Sigmoid colon (tissue), 7 donors: ENCODE results near the gene ACTR3. TPM values are rescaled to one million over a fixed set of nuclear protein-coding genes. Genes with fewer than 3 reads are reported as not detected.

Experiments
- DNase-seq: peaks from one replicate; pipeline ENCODE4 v3.0.0-alpha.2; 2019
- H3K27ac ChIP-seq, 4 donors: fragments of 200-600 bp; sonication (generic); one replicate each; pipeline ENCODE4 v1.5.1; 2016 to 2019; ENCODE audit warnings: mild to moderate bottlenecking in 1 of 4
- H3K27me3 ChIP-seq, 3 donors: fragments of 200-600 bp; sonication (generic); one replicate each; pipeline ENCODE4 v1.5.1; 2019; ENCODE audit warnings: mild to moderate bottlenecking in 1 of 3
- H3K36me3 ChIP-seq, 4 donors: fragments of 200-600 bp; sonication (generic); one replicate each; pipeline ENCODE4 v1.5.1; 2016 to 2019
- H3K4me1 ChIP-seq, 4 donors: fragments of 200-600 bp; sonication (generic); one replicate each; pipeline ENCODE4 v1.5.1; 2017 to 2019
- H3K4me3 ChIP-seq, 4 donors: fragments of 200-600 bp; sonication (generic); one replicate each; pipeline ENCODE4 v1.5.1; 2017 to 2019; ENCODE audit warnings: mild to moderate bottlenecking in 2 of 4, moderate library complexity in 1 of 4
- H3K9me3 ChIP-seq, 4 donors: fragments of 200-600 bp in 3 of 4; sonication (generic) in 3 of 4; one replicate each; pipeline versions ENCODE4 v1.5.1 to v1.6.1; 2013 to 2019
- EP300 ChIP-seq, 4 donors: sonication (generic); formaldehyde crosslinking; IDR thresholded peaks; one replicate each; pipeline ENCODE4 v1.6.1; 2017; ENCODE audit warnings: antibody characterized with exemption in 4 of 4
- POLR2A ChIP-seq, 2 donors: fragments of 450-650 bp; IDR thresholded peaks; one replicate each; pipeline ENCODE4 v1.6.1; 2016; ENCODE audit warnings: antibody characterized with exemption in 2 of 2, mild to moderate bottlenecking in 2 of 2, moderate library complexity in 2 of 2
- POLR2AphosphoS5 ChIP-seq, 4 donors: sonication (generic); formaldehyde crosslinking; IDR thresholded peaks; one replicate each; pipeline ENCODE4 v1.6.1; 2017; ENCODE audit warnings: antibody characterized with exemption in 4 of 4
- WGBS, 2 donors: extraction: QIAGEN DNeasy Blood & Tissue Kit; methylation state at CpG; one replicate each; pipeline ENCODE4 v1.1.7; 2013; 5-methylcytosine and 5-hydroxymethylcytosine counted together
- intact Hi-C: fragments of 100-400 bp; cut with DNase I; formaldehyde crosslinking; loops from one replicate; pipeline ENCODE4 v1.15.1; 2023
- polyA plus RNA-seq, 3 donors: library from polyadenylated mRNA; stranded (reverse); fragments of 200-250 nt; gene quantifications; one replicate each; pipeline ENCODE4 v1.2.3, GENCODE V29; 2013
- total RNA-seq, 4 donors: library from RNA; depleted of rRNA; stranded (reverse); fragments of >200 nt; gene quantifications; one replicate each; pipeline ENCODE4 v1.1.0, GENCODE V29; 2016
- TF ChIP-seq, protein P1 (sequence below), 4 experiments: fragments of 450-650 bp in 3 of 4; fragments of 200-600 bp in 1 of 4; IDR thresholded peaks; one replicate each; pipeline ENCODE4 v1.5.1; 2016 to 2019; ENCODE audit warnings: antibody characterized with exemption in 4 of 4, mild to moderate bottlenecking in 3 of 4, moderate library complexity in 2 of 4
- donor health status: healthy with polysubstance abuse.
- donor health status: Bipolar disorder and iron deficiency.
- donor health status: healthy.

The ACTR3 gene
- total and polyA plus RNA-seq, 7 donors, result 108 to 178 (median 147) TPM

DNA sequence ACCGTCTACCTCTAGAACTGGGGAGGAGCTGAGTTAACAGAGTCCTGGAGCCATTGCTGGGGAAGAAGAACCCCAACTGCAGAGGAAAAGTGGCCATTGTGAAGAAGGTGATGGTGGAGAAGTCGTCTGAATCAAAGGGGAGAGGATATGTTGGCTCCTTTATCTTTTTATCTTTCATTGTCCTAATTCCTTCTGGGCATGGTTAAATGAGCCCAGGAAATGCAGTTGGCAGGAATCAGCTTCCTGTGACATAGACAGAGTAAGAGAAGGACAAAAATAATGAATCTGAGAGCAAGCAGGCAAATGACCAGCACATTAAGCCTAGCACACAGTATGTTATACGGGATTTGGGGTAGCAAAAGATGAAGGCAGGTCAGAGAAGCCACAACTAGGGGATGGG, 16.0 kb upstream of the ACTR3 start:
- DNase-seq, result no peak
- Histone ChIP-seq H3K27ac (no peak overlapping the region), H3K4me1 (peaks cover 0 to 7% (median 2%) of the 10 kb centered on the region in 4 donors), H3K4me3 (no peak overlapping the region), H3K9me3 (no peaks in the 10 kb centered on the region), H3K36me3 (no peaks in the 10 kb centered on the region), H3K27me3 (no peaks in the 10 kb centered on the region)
- intact Hi-C loops, result loop anchor here (2.0 kb wide), 1 partner anchor 73 kb away; no protein-coding TSS in a partner anchor
- no peak for TF ChIP-seq EP300 (IDR thresholded peaks at IDR 0.05)
- no peak for TF ChIP-seq POLR2A (IDR thresholded peaks at IDR 0.05)
- TF ChIP-seq POLR2AphosphoS5 (IDR thresholded peaks at IDR 0.05), result no peak
- TF ChIP-seq, protein P1, sequence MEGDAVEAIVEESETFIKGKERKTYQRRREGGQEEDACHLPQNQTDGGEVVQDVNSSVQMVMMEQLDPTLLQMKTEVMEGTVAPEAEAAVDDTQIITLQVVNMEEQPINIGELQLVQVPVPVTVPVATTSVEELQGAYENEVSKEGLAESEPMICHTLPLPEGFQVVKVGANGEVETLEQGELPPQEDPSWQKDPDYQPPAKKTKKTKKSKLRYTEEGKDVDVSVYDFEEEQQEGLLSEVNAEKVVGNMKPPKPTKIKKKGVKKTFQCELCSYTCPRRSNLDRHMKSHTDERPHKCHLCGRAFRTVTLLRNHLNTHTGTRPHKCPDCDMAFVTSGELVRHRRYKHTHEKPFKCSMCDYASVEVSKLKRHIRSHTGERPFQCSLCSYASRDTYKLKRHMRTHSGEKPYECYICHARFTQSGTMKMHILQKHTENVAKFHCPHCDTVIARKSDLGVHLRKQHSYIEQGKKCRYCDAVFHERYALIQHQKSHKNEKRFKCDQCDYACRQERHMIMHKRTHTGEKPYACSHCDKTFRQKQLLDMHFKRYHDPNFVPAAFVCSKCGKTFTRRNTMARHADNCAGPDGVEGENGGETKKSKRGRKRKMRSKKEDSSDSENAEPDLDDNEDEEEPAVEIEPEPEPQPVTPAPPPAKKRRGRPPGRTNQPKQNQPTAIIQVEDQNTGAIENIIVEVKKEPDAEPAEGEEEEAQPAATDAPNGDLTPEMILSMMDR (IDR thresholded peaks at IDR 0.05), result no peak
- 45 to 58% methylated on average over 3 of the region's 3 CpGs for WGBS, 2 donors

DNA sequence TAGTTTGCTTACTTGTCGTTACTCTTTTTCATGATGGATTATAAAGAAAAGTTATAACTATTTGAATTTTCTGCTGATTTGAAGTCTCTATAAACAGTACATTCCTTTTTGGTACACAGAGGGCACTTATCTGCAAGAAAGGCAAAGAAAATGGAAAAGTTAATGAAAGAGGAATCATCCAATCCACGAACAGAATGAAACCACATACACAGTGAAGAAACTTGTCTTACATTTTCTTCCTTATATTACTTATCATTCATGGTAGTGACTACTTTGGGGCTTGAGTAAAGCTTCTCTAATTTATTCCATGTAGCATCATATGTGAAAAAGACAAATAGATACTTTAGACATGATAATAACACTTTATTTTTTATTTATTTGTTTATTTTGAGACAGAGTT, 14.8 kb upstream of the ACTR3 start:
- H3K4me3 ChIP-seq, result no peak overlapping the region
- no peaks in the 10 kb centered on the region for H3K36me3 ChIP-seq
- no peaks in the 10 kb centered on the region for H3K9me3 ChIP-seq
- DNase-seq, result no peak
- peaks cover 0 to 7% (median 2%) of the 10 kb centered on the region in 4 donors for H3K4me1 ChIP-seq
- TF ChIP-seq POLR2AphosphoS5 (IDR thresholded peaks at IDR 0.05) (no peak), EP300 (IDR thresholded peaks at IDR 0.05) (no peak), POLR2A (IDR thresholded peaks at IDR 0.05) (no peak)
- TF ChIP-seq, protein P1 (IDR thresholded peaks at IDR 0.05), result no peak
- intact Hi-C loops, result no loop called here
- H3K27me3 ChIP-seq, result no peaks in the 10 kb centered on the region
- H3K27ac ChIP-seq, result no peak overlapping the region
- whole genome bisulfite sequencing, 2 donors, result 72 to 89% methylated on average over 2 of the region's 2 CpGs

DNA sequence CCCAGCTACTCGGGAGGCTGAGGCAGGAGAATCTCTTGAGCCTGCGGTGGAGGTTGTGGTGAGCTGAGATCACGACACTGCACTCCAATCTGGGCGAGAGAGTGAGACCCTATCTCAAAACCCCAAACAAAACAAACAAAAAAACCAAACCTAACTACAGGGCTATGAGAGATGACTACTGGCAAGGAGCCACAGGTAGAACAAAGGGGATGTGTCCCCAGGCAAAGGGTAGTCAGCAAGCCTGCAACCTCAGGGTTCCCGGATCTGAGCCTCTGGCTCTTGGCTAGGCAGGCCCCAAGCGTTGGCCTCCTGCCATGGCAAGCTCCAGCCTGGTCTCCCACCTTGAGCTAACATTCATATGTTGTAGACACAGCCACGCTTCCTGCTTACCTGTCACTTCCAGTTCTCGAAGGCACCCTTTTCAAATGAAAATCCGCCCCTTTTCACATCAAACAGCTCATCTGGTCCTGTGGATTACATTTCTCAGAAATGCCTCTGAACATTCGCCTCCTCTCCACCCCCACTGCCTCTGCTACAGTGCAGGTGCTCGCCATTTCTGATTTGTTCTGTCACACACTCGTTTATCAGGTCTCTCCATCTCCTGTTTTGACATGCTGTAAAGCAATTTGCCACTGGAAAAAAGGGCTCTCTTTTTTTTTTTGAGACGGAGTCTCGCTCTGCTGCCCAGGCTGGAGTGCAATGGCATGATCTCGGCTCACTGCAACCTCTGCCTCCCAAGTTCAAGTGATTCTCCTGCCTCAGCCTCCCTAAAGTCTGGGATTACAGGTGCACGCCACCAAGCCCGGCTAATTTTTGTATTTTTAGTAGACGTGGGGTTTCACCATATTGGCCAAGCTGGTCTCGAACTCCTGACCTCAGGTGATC, 13.1 kb upstream of the ACTR3 start:
- no peaks in the 10 kb centered on the region for H3K36me3 ChIP-seq
- 15 to 55% methylated on average over 19 of the region's 19 CpGs for WGBS, 2 donors
- no peak for DNase-seq
- no peak overlapping the region for H3K4me3 ChIP-seq
- no peaks in the 10 kb centered on the region for H3K27me3 ChIP-seq
- no peak overlapping the region for H3K27ac ChIP-seq
- intact Hi-C loops, result no loop called here
- TF ChIP-seq POLR2A (IDR thresholded peaks at IDR 0.05) (no peak), EP300 (IDR thresholded peaks at IDR 0.05) (no peak), POLR2AphosphoS5 (IDR thresholded peaks at IDR 0.05) (no peak)
- TF ChIP-seq, protein P1 (IDR thresholded peaks at IDR 0.05), result no peak
- no peaks in the 10 kb centered on the region for H3K9me3 ChIP-seq
- H3K4me1 ChIP-seq, result peaks cover 0 to 7% (median 2%) of the 10 kb centered on the region in 4 donors

DNA sequence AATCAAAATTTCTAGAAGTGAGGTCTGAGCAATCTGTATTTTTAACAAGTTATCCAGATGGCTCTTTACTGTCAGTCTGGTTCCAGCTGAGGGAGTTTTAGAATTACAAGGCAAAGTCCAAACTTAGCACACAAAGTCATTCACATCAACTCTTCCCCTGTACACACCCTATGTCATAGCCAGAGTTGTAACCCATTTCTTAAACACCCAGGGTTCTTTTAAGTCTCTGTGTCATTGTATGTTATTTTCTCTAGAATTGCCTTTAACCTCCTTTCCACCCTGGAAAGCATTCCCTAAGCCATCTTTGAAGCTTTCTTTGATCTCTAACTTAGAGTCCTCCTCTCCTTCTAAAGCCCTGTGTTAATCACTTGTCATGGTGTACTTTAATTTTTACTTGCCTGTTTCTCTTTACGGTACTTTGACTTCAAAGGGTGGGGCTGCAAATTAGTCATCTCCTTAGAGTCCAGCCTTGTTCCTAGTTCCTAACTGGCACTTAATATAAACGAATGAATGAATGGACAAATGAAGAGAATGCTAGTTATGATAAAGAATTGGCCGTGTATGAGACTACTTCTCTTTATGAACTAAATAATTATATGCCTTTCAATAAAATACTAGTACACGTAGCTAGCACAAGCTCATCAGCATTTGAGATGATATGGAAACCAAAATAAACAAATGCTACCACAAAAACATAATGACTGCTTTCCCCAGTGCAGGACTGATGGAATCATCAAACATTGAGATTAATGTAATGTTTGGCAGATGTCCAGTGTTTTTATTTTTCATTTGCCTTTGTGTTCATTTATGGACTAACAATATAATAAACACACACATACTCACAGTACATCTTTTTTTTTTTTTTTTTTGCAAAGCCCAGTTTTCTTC, 11.9 kb upstream of the ACTR3 start:
- TF ChIP-seq, protein P1 (IDR thresholded peaks at IDR 0.05), result no peak
- TF ChIP-seq EP300 (IDR thresholded peaks at IDR 0.05) (no peak), POLR2AphosphoS5 (IDR thresholded peaks at IDR 0.05) (no peak), POLR2A (IDR thresholded peaks at IDR 0.05) (no peak)
- Histone ChIP-seq H3K4me1 (peaks cover 0 to 7% (median 2%) of the 10 kb centered on the region in 4 donors), H3K27ac (no peak overlapping the region), H3K36me3 (no peaks in the 10 kb centered on the region), H3K9me3 (no peaks in the 10 kb centered on the region), H3K27me3 (no peaks in the 10 kb centered on the region), H3K4me3 (no peak overlapping the region)
- intact Hi-C loops, result no loop called here
- DNase-seq, result no peak
- whole genome bisulfite sequencing, 2 donors, result 5 to 37% methylated on average over 4 of the region's 4 CpGs
